ENCODE results near the gene RGS18. TPM values are rescaled to one million over a fixed set of nuclear protein-coding genes. Genes with fewer than 3 reads are reported as not detected.
"Not testable (repeated sequence)": the region's sequence is repeated elsewhere in the genome, so short reads cannot be mapped to it uniquely, and the experiment has no call there.

RGS18 gene
- total and polyA plus RNA-seq, 3 experiments from 2014 or later, result 0.15 to 1.6 (median 0.42) TPM

DNA sequence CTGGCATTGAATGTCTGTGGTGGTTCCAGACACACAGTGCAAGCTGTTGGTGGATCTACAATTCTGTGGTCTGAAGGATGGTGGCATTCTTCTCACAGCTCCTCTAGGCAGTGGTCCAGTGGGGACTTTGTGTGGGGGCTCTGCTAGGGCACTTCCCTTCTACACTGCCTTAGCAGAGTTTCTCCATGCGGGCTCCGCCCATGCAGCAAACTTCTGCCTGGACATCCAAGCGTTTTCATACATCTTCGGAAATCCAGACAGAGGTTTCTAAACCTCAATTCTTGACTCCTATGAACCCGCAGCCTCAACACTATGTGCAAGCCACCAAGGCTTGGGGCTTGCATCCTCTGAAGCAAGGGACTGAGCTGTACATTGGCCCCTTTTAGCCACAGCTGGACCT, 43.0 kb downstream of the RGS18 start:
- H3K27me3 ChIP-seq (ENCODE audit: insufficient read depth, low read length, poor library complexity, severe bottlenecking), result no peaks in the 10 kb centered on the region
- POLR2A ChIA-PET, result no interaction called here

DNA sequence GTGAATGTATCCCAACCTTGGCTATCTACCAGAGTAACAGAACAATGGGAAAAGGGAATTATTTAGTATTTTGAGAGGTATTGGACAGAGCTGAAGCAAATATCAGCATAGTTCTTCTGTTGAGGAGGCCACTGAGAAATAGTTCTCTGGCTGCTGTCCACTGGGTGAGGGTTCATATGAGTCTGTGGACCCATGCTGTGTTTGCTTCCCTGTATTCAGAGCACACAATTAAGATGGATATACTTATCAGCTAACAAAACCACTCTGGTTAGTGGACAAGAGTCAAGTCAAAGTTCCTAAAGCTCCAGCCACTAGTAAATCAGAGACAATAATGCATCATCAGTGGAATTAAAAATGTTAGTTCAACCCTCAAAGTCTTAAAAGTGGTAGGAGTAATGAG, 66.1 kb downstream of the RGS18 start:
- no peak overlapping the region for H3K27ac Mint-ChIP-seq
- H3K4me3 Mint-ChIP-seq, result no peak overlapping the region
- no peaks in the 10 kb centered on the region for H3K27me3 Mint-ChIP-seq
- CTCF ChIA-PET, result no interaction called here
- no peak for DNase-seq
- H3K4me1 ChIP-seq (ENCODE audit: insufficient read depth, low read length), result no peaks in the 10 kb centered on the region
- H3K36me3 ChIP-seq (ENCODE audit: insufficient read depth, low read length), result no peaks in the 10 kb centered on the region
- H3K27ac ChIP-seq (ENCODE audit: low read depth, low read length), result no peak overlapping the region
- H3K4me3 ChIP-seq (ENCODE audit: low read length), result no peak overlapping the region
- peaks cover 0 to 14% (median 3%) of the 10 kb centered on the region in 5 donors for H3K9me3 Mint-ChIP-seq
- no peaks in the 10 kb centered on the region for H3K9me3 ChIP-seq (ENCODE audit: low read length)
- H3K27me3 ChIP-seq (ENCODE audit: insufficient read depth, low read length, poor library complexity, severe bottlenecking), result no peaks in the 10 kb centered on the region
- POLR2A ChIA-PET, result no interaction called here
- H3K4me1 Mint-ChIP-seq, result no peaks in the 10 kb centered on the region
- no peaks in the 10 kb centered on the region for H3K36me3 Mint-ChIP-seq

More for the DNA sequence above, 43.0 kb downstream of the RGS18 start:
- Histone ChIP-seq H3K36me3 (ENCODE audit: insufficient read depth, low read length) (no peaks in the 10 kb centered on the region), H3K4me3 (ENCODE audit: low read length) (no peak overlapping the region), H3K27ac (ENCODE audit: low read depth, low read length) (no peak overlapping the region), H3K4me1 (ENCODE audit: insufficient read depth, low read length) (no peaks in the 10 kb centered on the region), H3K9me3 (ENCODE audit: low read length) (no peaks in the 10 kb centered on the region)
- peaks cover 9 to 28% (median 14%) of the 10 kb centered on the region in 5 donors for H3K9me3 Mint-ChIP-seq
- no peaks in the 10 kb centered on the region for H3K36me3 Mint-ChIP-seq
- no peaks in the 10 kb centered on the region for H3K27me3 Mint-ChIP-seq
- no peak overlapping the region for H3K4me3 Mint-ChIP-seq
- H3K27ac Mint-ChIP-seq, result no peak overlapping the region
- H3K4me1 Mint-ChIP-seq, result no peaks in the 10 kb centered on the region
- CTCF ChIA-PET, result no interaction called here
- no peak for DNase-seq

DNA sequence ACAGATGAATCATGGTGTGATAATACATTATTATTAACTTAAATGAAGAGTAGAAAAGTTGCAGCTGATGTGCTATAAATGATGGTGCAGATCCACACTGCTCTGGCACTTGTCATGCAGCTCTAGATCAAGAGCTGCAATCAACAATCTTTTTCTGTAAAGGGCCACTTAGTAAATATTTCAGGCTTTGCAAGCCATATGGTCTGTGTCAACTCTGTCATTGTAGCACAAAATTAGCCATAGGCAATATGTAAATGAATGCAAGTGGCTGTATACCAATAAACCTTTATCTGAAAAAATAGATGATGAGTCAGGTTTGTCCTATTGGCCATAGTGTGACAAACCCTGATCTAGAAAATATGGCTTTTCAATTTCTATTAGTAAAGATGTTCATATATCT, 66.6 kb downstream of the RGS18 start:
- H3K4me1 Mint-ChIP-seq, result no peaks in the 10 kb centered on the region
- no peak for DNase-seq
- ChIA-PET POLR2A (no interaction called here), CTCF (no interaction called here)
- Histone ChIP-seq H3K27ac (ENCODE audit: low read depth, low read length) (no peak overlapping the region), H3K9me3 (ENCODE audit: low read length) (no peaks in the 10 kb centered on the region), H3K4me1 (ENCODE audit: insufficient read depth, low read length) (no peaks in the 10 kb centered on the region), H3K27me3 (ENCODE audit: insufficient read depth, low read length, poor library complexity, severe bottlenecking) (no peaks in the 10 kb centered on the region), H3K36me3 (ENCODE audit: insufficient read depth, low read length) (no peaks in the 10 kb centered on the region), H3K4me3 (ENCODE audit: low read length) (no peak overlapping the region)
- H3K9me3 Mint-ChIP-seq, result peaks cover 0 to 14% (median 3%) of the 10 kb centered on the region in 5 donors
- no peak overlapping the region for H3K4me3 Mint-ChIP-seq
- H3K27ac Mint-ChIP-seq, result no peak overlapping the region
- H3K36me3 Mint-ChIP-seq, result no peaks in the 10 kb centered on the region
- H3K27me3 Mint-ChIP-seq, result no peaks in the 10 kb centered on the region

DNA sequence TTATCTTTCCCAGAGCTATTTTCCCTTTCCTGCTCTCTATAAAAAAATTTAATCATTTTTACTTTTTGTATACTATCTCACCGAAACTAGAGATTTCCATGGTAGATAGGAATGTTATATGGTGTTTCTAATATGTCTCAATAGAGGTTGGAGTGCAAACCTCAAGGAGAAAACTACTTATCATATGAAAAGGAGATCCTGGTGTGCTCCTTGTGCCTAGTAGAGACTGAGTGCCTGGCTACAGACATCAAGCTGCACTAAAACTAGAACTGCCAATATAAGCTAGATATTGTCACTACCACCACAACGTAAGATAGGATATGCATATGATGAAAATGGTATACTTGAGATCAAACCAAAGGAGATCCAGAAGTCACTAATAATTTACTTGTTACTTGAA, 67.0 kb downstream of the RGS18 start:
- H3K4me3 ChIP-seq (ENCODE audit: low read length), result no peak overlapping the region
- H3K4me1 Mint-ChIP-seq, result no peaks in the 10 kb centered on the region
- H3K27ac ChIP-seq (ENCODE audit: low read depth, low read length), result no peak overlapping the region
- no peaks in the 10 kb centered on the region for H3K4me1 ChIP-seq (ENCODE audit: insufficient read depth, low read length)
- peaks cover 0 to 14% (median 3%) of the 10 kb centered on the region in 5 donors for H3K9me3 Mint-ChIP-seq
- DNase-seq, result no peak
- H3K27me3 ChIP-seq (ENCODE audit: insufficient read depth, low read length, poor library complexity, severe bottlenecking), result no peaks in the 10 kb centered on the region
- H3K36me3 ChIP-seq (ENCODE audit: insufficient read depth, low read length), result no peaks in the 10 kb centered on the region
- no peaks in the 10 kb centered on the region for H3K27me3 Mint-ChIP-seq
- no peak overlapping the region for H3K27ac Mint-ChIP-seq
- no peaks in the 10 kb centered on the region for H3K36me3 Mint-ChIP-seq
- POLR2A ChIA-PET, result no interaction called here
- H3K4me3 Mint-ChIP-seq, result no peak overlapping the region
- CTCF ChIA-PET, result no interaction called here
- no peaks in the 10 kb centered on the region for H3K9me3 ChIP-seq (ENCODE audit: low read length)

DNA sequence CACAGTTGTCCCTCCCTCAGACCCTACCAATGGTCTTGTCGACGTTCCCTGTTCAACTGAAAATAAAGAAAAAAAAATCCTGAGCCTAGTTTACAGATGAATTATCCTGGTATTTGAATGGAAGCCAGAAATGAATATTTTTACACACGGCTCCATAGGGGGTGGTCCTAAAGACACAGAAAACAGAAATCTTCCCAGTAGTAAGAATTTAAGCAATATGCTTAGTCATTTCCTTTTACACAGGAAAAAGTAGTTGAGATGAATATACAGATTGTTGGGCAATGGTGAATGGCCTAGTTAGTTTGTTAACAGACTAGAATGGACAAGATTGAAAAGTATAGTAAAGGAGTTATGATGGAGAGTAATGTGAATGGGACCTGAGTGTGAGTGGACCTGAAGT, 67.4 kb downstream of the RGS18 start:
- Mint-ChIP-seq H3K9me3 (peaks cover 0 to 14% (median 3%) of the 10 kb centered on the region in 5 donors), H3K27ac (no peak overlapping the region), H3K4me3 (no peak overlapping the region), H3K27me3 (no peaks in the 10 kb centered on the region), H3K4me1 (no peaks in the 10 kb centered on the region), H3K36me3 (no peaks in the 10 kb centered on the region)
- H3K27me3 ChIP-seq (ENCODE audit: insufficient read depth, low read length, poor library complexity, severe bottlenecking), result no peaks in the 10 kb centered on the region
- POLR2A ChIA-PET, result no interaction called here
- no peak overlapping the region for H3K4me3 ChIP-seq (ENCODE audit: low read length)
- no peaks in the 10 kb centered on the region for H3K4me1 ChIP-seq (ENCODE audit: insufficient read depth, low read length)
- CTCF ChIA-PET, result no interaction called here
- H3K27ac ChIP-seq (ENCODE audit: low read depth, low read length), result no peak overlapping the region
- no peaks in the 10 kb centered on the region for H3K36me3 ChIP-seq (ENCODE audit: insufficient read depth, low read length)
- DNase-seq, result no peak
- no peaks in the 10 kb centered on the region for H3K9me3 ChIP-seq (ENCODE audit: low read length)

DNA sequence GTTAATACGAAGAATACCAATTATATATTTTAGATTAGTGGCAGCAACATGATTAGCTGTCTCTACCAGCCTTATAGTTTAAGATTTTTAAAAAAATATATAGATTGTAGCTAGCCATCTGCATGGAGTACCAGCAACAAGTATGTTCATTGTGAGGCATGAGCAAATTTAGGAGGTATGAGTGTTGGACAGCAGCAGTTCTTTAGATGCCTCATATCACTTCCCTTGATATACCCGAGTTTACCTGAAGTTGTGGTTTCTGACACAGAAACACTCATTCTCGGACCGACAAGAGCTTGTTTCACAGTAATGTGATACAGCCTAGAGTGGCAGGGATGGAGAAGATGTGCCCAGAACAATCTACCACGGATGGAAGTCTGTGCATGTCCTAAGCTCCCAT, 69.1 kb downstream of the RGS18 start:
- no peaks in the 10 kb centered on the region for H3K27me3 ChIP-seq (ENCODE audit: insufficient read depth, low read length, poor library complexity, severe bottlenecking)
- H3K4me3 ChIP-seq (ENCODE audit: low read length), result no peak overlapping the region
- ChIA-PET CTCF (no interaction called here), POLR2A (no interaction called here)
- H3K9me3 ChIP-seq (ENCODE audit: low read length), result no peaks in the 10 kb centered on the region
- no peak overlapping the region for H3K27ac Mint-ChIP-seq
- no peak overlapping the region for H3K4me3 Mint-ChIP-seq
- no peaks in the 10 kb centered on the region for H3K36me3 Mint-ChIP-seq
- peaks cover 0 to 7% (median 3%) of the 10 kb centered on the region in 5 donors for H3K9me3 Mint-ChIP-seq
- no peak overlapping the region for H3K27ac ChIP-seq (ENCODE audit: low read depth, low read length)
- DNase-seq, result no peak
- H3K36me3 ChIP-seq (ENCODE audit: insufficient read depth, low read length), result no peaks in the 10 kb centered on the region
- no peaks in the 10 kb centered on the region for H3K27me3 Mint-ChIP-seq
- no peaks in the 10 kb centered on the region for H3K4me1 ChIP-seq (ENCODE audit: insufficient read depth, low read length)
- H3K4me1 Mint-ChIP-seq, result no peaks in the 10 kb centered on the region

DNA sequence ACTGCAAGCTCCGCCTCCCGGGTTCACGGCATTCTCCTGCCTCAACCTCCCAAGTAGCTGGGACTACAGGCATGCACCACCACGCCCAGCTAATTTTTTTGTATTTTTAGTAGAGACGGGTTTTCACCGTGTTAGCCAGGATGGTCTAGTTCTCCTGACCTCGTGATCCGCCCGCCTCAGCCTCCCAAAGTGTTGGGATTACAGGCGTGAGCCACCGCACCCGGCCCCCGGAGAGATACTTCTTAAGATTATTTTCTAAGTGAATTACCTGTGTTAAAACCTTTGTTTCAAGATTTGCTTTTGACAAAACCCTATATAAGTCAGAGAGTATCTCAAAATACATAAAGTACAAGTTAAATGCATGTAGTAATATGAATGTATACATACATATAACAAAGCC, 69.7 kb downstream of the RGS18 start:
- not testable (repeated sequence) for H3K9me3 Mint-ChIP-seq, DNase-seq, H3K27ac Mint-ChIP-seq

DNA sequence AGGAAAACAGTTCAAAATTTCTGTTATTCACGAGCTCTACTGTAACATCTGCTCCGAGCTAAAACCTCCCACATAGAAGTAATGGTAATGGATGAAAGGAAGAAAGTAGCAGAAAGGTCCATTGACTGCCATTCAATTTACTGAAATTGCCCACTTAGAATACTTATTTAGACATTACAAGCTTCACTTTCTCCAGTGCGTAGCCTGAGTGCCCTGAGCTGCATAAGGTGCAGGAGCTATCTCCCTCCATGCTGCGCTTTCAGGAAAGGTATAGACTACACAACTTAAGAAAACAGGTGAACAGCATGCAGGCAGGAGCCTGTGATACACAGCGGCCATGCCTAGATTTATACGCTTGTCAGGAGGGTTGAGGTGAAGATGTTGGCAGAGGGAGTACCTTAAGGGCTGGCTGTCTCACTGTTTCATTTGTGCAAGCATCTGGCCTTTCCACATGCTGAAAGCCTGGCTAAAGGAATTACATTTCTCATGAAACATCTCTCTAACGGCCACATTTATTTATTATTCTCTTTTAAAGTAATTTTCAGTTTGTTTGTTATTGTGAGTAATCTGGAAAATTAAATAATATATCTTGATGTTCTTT, 74.7 kb downstream of the RGS18 start:
- ChIA-PET CTCF (no interaction called here), POLR2A (no interaction called here)
- H3K27ac Mint-ChIP-seq, result no peak overlapping the region
- H3K27ac ChIP-seq (ENCODE audit: low read depth, low read length), result no peak overlapping the region
- no peaks in the 10 kb centered on the region for H3K27me3 Mint-ChIP-seq
- DNase-seq, result no peak
- H3K4me1 ChIP-seq (ENCODE audit: insufficient read depth, low read length), result no peaks in the 10 kb centered on the region
- no peaks in the 10 kb centered on the region for H3K4me1 Mint-ChIP-seq
- no peaks in the 10 kb centered on the region for H3K36me3 Mint-ChIP-seq
- H3K9me3 Mint-ChIP-seq, result peaks cover 0 to 3% (median 2%) of the 10 kb centered on the region in 5 donors
- no peak overlapping the region for H3K4me3 Mint-ChIP-seq
- H3K36me3 ChIP-seq (ENCODE audit: insufficient read depth, low read length), result no peaks in the 10 kb centered on the region
- H3K27me3 ChIP-seq (ENCODE audit: insufficient read depth, low read length, poor library complexity, severe bottlenecking), result no peaks in the 10 kb centered on the region
- no peak overlapping the region for H3K4me3 ChIP-seq (ENCODE audit: low read length)
- H3K9me3 ChIP-seq (ENCODE audit: low read length), result no peaks in the 10 kb centered on the region

More for the DNA sequence above, 69.7 kb downstream of the RGS18 start:
- H3K36me3 ChIP-seq (ENCODE audit: insufficient read depth, low read length); H3K9me3 ChIP-seq (ENCODE audit: low read length); H3K4me3 Mint-ChIP-seq; H3K27me3 ChIP-seq (ENCODE audit: insufficient read depth, low read length, poor library complexity, severe bottlenecking); POLR2A ChIA-PET; H3K27ac ChIP-seq (ENCODE audit: low read depth, low read length); H3K4me1 ChIP-seq (ENCODE audit: insufficient read depth, low read length); H3K4me3 ChIP-seq (ENCODE audit: low read length); H3K36me3 Mint-ChIP-seq; H3K4me1 Mint-ChIP-seq; H3K27me3 Mint-ChIP-seq; CTCF ChIA-PET: not testable (repeated sequence)

DNA sequence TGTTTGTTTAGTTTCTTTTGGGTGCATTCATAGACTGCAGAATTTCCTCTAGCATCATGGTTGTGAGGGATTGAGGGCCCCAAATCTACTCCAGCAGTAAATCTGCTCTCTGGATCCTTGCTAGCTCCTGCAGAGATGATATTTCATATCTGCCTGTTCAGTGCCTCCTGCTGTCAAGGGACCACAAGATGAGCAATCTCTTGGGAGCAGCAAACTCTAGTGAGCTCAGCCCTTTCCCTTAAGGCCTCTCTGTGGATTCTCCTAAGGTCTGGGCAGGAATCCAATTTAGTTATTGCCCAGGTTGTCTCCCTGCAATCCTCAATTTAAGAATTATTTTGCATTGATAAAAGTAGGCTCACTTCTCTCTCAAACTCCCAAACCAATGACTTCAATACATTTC, 76.9 kb downstream of the RGS18 start:
- Histone ChIP-seq H3K9me3 (ENCODE audit: low read length) (no peaks in the 10 kb centered on the region), H3K4me1 (ENCODE audit: insufficient read depth, low read length) (no peaks in the 10 kb centered on the region), H3K4me3 (ENCODE audit: low read length) (no peak overlapping the region), H3K36me3 (ENCODE audit: insufficient read depth, low read length) (no peaks in the 10 kb centered on the region), H3K27ac (ENCODE audit: low read depth, low read length) (no peak overlapping the region), H3K27me3 (ENCODE audit: insufficient read depth, low read length, poor library complexity, severe bottlenecking) (no peaks in the 10 kb centered on the region)
- no peaks in the 10 kb centered on the region for H3K27me3 Mint-ChIP-seq
- H3K27ac Mint-ChIP-seq, result no peak overlapping the region
- H3K4me1 Mint-ChIP-seq, result no peaks in the 10 kb centered on the region
- no peaks in the 10 kb centered on the region for H3K36me3 Mint-ChIP-seq
- DNase-seq, result no peak
- no peak overlapping the region for H3K4me3 Mint-ChIP-seq
- POLR2A ChIA-PET, result no interaction called here
- CTCF ChIA-PET, result no interaction called here
- H3K9me3 Mint-ChIP-seq, result peaks cover 0 to 2% (median 0%) of the 10 kb centered on the region in 5 donors
